GM20431 (cell line): ENCODE measurements around the gene LMO7.
"Not testable (repeated sequence)": the region's sequence is repeated elsewhere in the genome, so short reads cannot be mapped to it uniquely, and the experiment has no call there.

ENCODE experiments used
- in situ Hi-C: fragments of 300-500 bp; cut with MseI, MboI; formaldehyde crosslinking; loops from one replicate; pipeline ENCODE4 v1.15.0; 2020; ENCODE audit warnings: low sequenced_read_pairs; ENCODE audit not compliant: unreplicated experiment

LMO7 gene

GRCh38 chr13:75792526-75793187, 156.5 kb downstream of the LMO7 start:
- in situ Hi-C loops, result no loop called here

DNA sequence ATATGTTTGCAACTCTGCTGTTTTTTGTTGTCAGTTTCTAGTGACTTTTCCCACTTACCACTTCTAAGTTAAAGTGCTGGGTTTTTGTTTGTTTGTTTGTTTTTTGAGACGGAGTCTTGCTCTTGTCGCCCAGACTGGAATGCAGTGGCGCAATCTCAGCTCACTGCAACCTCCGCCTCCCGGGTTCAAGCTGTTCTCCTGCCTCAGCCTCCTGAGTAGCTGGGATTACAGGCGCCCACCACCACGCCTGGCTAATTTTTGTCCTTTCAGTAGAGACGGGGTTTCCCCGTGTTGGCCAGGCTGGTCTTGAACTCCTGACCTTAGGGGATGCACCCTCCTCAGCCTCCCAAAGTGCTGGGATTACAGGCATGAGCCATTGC, 157.0 kb downstream of the LMO7 start:
- in situ Hi-C loops, result not testable (repeated sequence)

- in situ Hi-C loops, result no loop called here
Observed at GRCh38 chr13:75794663-75795062, 158.5 kb downstream of the LMO7 start.

- in situ Hi-C loops, result no loop called here
Observed at GRCh38 chr13:75795274-75795673, 159.1 kb downstream of the LMO7 start.

GRCh38 chr13:75796825-75797224, 160.7 kb downstream of the LMO7 start:
- in situ Hi-C loops, result no loop called here

DNA sequence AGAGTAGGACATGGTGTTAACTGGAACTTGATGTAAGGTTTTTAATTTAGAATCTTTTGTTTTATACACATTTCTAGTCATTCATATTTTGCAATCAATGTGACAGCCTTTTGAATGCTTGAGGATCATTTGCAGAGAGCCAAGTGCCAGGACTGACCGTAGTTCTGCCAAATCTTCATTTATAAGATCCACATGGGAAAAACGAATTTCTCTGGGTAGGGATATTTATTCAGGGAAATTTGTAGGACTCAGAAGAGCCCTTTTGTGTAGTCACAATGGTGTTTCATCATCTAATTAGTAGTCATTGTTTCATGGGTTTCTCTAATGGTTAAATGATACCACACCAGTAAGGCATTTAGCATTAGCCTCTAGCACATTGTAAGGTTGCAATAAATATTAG, 161.1 kb downstream of the LMO7 start:
- in situ Hi-C loops, result no loop called here

DNA sequence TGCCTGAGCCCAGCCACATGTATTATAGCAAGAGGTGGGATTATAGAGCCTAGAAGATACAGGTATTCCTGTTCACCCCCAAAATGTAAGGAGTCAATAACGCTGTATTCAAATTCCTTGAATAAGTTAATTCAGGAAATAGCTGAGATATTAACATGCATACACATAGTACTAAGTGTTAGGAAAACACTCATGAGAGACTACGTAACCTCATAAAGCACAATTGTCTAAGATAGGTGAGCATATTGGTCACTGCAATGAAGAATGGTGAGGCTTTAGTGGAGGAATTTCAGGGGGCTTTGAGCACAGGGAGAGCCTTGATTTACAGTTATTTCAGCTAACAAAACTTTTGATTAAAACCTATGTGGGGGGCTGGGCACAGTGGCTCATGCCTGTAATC, 161.6 kb downstream of the LMO7 start:
- in situ Hi-C loops, result no loop called here

GRCh38 chr13:75798353-75799255, 162.5 kb downstream of the LMO7 start:
- in situ Hi-C loops, result no loop called here

- in situ Hi-C loops, result no loop called here
Observed at GRCh38 chr13:75800545-75800944, 164.4 kb downstream of the LMO7 start.

DNA sequence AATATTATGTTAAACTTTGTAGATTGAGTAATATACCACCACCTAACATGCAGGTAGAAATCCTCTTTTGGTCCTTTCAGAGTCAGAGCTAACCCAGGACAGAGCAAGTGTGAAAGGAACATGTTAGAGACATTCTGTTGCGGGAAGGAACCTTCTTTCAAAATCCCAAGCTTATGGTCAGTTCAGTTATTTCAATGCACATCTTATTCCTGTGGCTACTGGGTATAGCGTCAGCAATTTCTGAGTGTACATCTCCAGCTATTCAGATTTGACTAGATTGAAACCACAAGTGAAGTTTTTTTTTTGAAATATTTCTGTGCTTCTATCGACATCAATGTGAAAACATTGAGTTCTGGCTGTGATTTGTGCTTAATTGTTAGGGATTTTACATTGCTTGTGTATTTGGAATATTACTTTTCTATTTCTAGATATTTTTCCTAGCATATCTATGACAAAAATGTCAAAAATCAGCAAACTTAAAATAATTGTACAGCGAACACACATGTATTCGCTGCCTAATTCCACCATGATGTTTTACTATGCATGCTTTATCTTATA, 165.3 kb downstream of the LMO7 start:
- in situ Hi-C loops, result no loop called here

DNA sequence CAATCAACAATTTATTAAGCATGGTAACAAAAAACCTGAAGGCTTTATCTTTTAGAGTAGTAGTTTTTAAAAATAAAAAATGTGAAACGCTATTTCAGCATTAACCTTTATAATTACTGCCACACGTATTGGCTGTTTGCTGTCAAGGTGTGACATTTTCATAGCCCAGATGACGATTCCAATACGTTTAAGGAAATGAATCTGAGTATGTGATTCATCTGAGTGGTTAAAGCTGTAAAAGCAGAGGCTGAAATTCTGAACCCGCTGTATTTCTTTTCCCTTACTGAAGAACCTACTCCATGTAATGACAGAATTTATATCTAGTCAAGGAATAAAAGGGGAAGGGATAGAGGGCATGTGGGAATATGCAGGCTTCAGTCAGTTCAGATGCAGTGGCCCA, 166.0 kb downstream of the LMO7 start:
- in situ Hi-C loops, result no loop called here

DNA sequence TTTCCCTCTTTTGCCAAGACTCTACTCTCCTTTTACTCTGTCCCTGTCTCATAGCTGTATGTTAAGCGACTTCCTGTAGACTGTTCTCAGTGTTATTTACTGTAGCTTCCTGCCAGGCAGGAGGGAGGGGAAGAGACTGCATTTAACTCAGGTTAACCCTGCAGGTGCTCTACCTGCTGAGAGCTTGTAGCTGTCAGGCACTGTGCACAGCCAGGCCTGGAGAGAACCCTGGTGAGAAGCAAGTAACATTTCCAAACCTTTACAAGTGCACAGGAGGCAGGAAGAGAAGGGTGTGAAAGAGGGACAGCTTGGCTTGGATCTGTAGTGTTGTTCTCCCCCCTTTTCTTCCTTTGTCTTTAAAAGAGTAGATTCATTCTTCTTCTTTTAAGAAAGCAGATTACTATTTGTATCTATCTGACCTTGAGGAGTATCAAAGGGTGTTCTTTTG, 167.1 kb downstream of the LMO7 start:
- in situ Hi-C loops, result no loop called here

- in situ Hi-C loops, result no loop called here
Observed at GRCh38 chr13:75804054-75804453, 167.9 kb downstream of the LMO7 start.

- in situ Hi-C loops, result no loop called here
Observed at GRCh38 chr13:75804605-75805004, 168.5 kb downstream of the LMO7 start.

DNA sequence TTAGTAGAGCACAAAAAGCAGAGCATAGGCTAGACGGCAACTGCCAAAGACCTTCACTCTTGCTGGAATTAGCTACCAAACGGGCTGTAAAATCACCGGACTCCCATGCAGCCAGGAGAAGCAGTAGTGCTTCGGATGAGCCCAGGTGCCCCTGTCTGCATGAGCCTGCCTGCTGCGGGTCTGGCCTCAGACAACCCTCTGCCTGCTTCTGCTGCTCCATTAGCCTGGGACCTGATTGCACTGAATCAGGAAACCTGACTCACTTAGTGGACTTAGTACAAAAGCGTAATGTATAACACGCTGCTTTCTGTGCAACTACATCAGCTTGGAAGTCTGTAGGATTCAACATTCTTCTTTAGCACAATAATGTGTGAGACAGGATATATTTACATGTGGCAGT, 170.0 kb downstream of the LMO7 start:
- in situ Hi-C loops, result no loop called here

GRCh38 chr13:75811361-75811760, 175.2 kb downstream of the LMO7 start:
- in situ Hi-C loops, result no loop called here

DNA sequence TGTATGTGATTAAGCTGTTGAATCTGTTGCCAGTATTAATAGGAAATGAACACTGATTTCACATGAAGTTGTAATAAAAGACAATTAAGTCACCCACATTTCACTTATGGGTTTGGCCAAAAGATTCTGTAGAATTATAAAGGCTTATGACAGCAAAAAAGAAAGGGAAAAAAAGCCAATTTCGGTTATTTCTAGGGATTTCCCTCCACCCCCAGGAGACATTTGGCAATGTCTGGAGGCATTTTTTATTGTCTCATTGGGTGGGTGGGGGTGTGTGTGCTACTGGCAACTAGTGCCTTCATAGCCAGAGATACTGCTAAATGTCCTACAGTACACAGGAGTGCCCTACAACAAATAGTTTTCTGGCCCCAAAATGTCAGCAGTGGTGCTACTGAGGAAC, 175.7 kb downstream of the LMO7 start:
- in situ Hi-C loops, result no loop called here

DNA sequence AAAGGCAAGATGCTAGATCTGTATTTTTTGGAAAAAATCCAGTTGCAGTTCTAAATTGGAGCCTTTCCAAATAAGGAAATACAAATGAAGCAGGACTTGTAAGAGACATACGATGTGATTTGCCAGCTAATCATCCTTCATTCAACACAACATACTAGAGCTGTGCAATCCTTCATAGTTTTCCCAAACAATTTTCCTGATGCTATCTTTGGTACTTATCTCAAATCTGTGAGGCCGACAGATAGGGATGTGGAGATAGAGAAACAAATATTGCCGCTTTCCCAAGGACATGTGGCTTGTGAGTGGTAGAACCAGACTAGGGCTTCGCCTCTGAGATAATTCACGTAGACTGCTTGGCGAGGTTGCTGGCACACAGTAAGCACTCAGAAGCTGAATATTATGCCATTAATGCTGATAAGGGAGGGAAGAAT, 176.6 kb downstream of the LMO7 start:
- in situ Hi-C loops, result no loop called here

- in situ Hi-C loops, result no loop called here
Observed at GRCh38 chr13:75813323-75813722, 177.2 kb downstream of the LMO7 start.

DNA sequence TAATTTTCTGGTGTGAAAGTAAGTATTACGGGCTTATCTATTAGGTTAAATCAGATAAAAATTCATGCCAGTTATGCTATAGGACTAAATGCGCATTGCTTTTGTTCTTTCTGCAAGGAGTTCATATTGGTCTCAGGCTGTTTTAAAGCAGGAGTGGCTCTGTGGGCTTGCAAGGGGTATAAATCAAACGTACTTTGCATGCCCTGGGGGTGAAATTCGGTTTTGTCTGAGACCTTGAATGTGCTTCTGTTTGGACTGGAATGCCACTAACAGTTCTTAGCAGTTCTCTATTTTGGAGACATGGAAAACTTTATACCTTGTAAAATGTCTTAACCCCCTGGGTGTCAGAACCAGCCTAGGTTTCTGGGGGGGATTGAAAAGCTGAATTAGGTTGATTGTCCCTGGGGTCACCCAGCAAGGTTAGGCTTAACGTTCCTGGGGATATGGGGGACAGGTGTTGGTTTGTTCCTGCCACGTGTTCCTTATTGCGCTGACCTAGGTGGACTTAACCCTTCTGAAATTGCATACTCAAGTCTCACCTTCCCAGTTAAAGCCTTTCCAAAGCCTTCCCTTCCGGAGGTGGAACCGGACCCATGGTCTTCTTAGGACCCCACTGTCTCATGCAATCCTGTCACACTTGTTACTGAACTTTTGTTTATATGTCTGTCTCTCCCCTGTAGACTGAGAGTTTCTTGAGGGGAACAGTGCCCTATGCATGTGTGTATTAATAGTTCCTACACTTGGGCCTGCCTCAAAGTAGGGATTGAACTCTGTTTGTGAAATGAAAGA, 182.2 kb downstream of the LMO7 start:
- in situ Hi-C loops, result no loop called here

DNA sequence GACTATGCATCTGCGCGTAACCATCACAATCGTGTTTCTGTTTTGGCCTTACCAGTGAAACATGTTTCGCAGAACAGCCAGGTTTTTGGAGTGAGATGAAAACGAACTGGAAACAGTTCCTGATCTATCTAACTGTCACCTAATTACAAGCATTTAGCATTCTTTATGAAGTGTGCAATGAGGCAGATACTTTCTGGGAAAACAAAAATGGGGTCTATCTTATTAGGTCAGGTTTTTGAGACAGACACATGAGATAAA, 182.8 kb downstream of the LMO7 start:
- in situ Hi-C loops, result no loop called here
